ENCODE measurements around the gene RAD51B.

RAD51B gene

DNA sequence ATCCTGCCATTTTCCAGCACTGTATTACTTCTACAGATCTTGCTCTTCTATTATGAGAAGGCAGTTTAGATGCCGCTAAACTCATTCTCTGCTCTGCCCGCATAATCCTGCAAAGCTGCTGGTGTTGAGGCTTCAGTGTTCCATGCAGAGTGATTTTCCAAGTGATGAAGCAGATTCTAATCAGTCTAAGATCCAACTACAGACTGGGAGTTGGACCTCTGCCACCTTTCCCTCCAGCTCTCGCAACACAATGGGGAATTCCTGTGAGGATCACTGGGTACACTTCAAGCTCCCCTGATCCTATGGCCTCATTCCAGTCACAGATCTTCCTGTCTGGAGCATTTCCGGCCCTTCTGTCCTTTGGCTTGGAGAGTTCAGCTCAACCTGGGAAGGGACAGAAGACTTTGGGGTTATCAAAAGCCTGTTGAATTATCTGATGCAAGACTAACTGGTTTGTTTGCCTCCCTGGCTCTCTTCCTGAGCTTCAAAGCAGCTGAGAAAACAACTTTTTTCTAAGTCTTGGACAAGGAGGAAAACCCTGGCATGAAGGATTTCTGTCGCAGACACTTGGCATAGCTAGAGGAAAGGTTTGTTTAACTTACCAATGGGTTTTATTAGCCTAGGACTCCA, 639.4 kb downstream of the RAD51B start:
- no peak for DNase-seq

DNA sequence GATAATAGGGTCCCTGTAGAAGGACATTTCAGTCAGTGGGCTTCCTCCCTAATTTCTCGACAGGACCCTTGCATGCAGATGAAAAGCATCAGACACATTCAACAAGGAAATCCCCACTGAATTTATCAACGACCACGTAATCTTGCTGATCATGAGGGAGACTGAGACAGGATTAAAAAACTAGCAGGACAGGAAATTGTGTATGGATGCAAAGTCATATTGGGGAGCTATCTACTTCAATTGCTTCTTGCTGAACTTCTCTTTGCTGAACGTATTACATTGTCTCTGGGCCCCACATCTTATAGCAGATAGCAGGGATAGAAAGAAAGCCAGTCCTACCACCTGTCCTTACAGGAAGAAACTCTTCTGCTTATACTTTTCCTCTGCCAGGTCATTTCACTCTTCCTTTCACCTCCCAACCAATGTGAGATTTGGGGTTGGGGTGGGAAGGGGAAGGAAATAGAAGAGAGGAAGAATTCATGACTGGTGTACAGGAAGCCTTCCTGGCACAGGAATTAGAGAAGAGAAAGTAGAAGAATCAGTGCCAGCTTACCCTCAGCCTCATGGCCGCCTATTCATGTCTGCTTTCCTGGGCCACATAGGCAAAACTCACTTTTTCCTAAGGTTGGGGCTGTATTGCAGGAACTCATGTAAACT, 640.0 kb downstream of the RAD51B start:
- peak; percentile 12 for DNase-seq

DNA sequence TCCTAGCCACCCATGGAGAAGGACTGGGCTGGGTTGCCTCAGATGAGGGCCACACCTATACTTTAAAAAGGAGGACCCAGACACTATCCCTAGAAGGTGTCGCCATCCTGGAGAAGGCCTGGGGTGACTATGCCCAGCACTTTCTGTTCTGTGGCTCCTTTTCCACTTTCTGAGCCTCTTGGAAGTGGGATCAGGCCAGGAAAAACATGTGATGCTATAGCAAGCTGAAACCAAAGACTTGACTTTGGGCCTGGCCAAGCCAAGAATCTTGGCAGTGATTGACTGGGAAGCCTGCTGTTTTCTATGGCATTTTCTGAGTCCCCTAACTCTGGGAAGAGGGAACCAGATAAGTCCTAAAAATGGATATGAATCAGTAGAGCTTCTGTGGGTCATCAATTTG, 641.0 kb downstream of the RAD51B start:
- DNase-seq: no peak

DNA sequence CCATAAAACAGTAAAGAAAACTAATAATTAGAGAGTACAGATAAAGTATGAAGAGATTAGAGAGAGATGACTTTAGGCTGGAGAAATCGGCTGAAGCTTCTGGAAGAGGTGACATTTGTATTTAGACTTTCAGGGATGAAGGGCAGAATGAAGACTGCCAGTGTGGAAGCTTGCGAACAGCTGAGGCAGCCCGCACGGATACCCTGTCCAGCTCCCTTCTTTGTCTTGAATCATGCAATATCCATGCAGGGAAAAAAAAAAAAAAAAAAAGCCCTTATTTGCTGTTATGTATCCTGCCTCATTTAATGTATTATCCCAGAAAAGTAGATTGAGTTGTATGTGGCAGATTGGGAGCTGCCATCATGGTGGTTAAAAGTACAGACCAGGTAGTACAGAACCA, 641.5 kb downstream of the RAD51B start:
- no peak for DNase-seq

DNA sequence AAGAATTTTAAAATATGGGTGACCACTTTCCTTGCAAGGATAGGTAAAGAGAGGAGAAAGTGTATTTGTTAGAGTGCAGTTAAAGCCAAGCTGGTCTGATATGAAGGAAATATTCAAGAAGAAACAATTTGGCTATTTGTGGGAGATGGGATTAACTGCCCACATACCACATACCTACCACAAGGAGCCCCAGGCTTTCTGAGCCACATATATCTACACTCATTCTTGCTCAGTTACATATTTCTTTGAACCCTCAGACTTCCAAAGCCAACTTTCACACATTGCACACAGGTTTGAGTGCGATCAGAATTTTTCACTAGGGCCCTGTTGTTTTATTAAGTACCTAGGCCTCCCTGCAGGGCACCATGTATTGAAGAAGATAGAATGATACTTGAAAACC, 643.1 kb downstream of the RAD51B start:
- no peak for DNase-seq

DNA sequence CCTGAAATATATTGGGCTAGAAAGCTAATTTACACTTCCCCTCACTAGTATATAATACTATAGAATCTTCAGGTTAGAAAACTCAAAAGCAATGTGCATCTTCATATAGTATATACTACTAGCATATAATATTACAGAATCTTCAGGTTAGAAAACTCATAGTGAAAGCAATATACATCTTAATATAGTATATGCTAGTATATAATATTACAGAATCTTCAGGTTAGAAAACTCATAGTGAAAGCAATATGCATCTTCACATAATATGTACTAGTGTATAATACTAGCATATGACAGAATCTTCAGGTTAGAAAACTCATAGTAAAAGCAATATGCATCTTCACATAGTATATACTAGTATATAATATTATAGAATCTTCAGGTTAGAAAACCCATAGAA, 643.7 kb downstream of the RAD51B start:
- no peak for DNase-seq

DNA sequence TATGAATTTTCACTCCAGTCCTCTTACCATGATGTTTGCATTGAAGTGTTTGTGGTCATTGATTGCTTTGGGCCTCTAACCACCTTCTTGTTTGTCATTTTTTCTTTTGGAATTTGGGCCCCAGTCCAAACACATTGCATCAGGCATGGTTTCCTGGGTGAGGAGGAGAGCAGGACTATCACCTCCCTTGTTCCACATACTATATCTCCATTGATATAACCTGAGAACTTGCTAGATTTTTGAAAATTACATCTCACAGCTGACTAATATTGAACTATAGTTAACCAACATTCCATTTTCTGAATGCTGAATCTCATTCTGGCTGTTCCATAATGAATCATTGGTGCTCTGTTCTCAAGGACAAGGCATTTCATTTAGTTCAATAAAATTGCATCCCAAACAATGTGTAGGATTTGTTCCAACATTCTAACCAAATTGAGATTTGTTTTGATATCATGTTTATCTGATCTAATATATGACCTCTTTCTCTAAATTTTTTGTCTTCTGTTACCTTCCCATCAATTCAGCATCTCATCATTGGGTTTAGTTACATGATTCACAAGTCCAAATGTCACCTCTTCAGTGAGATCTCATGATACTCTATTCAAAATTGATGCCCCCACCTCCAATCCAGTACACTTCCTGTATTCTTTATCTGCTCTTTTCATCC, 644.3 kb downstream of the RAD51B start:
- DNase-seq: no peak

DNA sequence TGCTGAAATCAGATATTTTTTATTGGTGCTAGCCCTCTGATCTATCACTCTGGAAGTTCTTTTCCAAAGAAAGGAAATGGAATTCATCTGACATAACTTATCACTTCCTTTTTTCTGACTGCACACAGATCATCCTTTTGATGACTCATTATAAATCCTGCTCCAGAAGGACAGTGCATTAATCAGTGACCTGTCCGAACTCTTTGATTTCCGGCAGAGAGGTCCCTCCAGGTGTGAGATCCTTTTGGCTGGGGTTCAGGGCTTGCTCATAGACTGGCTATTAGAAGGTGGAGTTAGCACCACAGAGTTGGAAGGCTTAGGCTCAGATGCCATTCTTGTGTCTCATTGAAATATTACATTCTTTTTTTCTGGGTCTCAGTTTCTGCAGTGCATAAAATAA, 645.1 kb downstream of the RAD51B start:
- peak; percentile 55 for DNase-seq

DNA sequence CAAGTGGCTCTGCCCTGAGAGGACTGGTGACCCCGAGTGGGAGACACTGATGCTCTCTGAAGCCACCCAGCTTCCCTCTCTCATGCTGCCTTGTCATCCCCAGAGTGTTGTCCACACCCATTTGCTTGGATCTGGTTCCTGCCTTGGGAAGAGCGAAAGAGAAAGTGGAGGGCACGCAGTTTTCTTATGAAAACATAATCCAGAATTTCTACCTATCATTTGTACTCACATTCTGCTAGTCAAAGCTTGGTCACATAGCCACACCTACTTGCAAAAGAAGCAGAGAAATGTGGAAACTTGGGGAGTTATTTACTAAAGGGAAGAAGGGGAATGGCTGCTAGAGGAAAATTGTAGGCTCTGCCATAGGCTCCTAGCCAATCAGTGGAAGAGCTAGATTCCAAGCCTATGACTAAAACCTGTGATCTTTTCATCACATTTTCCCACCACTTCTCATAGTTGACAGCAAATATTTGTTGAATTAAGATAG, 647.0 kb downstream of the RAD51B start:
- DNase-seq: peak; percentile 72

DNA sequence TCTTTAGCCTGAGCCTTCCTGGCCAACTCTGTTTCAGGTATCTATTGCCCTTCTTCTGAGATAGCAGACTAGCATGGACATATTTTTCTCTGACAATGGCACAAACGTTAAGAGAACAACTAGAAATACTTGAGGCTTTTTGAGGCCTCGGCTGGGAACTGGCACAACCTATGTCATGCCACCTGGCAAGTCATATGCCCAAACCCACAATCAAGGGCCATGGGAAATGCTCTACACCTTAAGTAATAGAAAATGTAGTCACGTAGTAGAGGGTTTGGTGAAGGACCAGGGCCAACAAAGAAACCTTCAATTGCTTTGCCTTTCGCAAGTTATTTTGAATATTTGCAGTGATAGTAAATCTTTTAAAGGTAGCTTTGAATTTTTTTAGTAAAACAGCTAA, 647.8 kb downstream of the RAD51B start:
- no peak for DNase-seq

DNA sequence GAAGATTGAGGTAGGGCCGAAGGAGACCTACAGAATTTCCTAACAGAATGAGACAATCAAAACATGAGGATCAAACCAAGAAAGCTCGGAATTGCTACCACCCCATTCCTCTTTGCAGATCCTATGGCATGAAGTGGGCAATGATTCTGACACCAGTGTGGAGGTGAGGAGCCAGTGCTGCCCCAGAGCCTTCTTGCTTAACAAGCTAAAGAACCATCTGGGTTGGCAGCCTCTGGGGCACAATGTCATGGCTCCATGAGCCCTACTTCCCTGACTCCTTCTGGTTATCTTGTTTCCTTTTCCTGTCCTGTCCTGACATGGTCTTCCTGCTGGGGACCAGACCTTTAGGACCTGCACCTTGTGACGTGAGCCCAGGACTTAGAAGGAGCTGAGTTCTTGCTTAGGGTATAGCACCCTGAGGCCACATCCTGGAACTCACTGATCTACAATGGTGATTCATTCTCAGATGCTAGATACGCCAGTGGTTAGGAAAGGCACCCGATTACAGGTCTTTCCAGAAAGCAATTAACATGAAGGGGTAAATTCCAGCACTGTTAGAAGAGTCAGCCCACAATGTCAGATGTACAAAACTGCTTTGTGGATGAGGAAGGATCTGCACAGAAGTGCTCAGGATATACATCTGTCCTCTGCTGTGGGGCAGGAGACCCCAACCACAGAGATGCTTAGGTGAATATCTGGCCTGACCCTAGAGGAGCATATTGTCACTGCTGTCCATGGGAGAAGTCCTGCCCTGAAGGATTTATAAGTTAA, 649.0 kb downstream of the RAD51B start:
- DNase-seq: peak; percentile 37

DNA sequence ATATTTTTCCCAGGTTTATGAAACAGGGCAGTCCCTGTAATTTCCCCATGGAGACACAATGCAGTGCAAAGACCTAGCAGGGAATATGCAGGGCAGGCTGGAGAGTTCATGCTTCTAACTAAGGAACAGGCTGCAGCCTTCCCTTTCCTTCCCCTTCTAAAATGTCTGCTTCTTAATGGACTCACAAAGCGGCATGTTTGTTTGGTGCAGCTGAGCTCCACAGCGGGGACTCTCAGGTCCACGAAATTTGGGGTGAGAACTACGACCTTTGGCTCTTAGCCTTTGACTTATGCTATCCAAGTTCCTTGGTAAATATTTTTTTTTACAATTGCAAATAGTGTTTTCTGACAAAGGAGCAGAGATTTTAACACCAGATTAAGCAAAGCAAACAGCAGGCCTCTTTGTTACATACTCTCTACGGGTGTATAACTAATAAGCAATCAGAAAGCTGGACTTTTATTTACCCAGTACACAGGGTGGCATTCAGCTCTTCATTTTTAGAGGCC, 649.7 kb downstream of the RAD51B start:
- DNase-seq: no peak

DNA sequence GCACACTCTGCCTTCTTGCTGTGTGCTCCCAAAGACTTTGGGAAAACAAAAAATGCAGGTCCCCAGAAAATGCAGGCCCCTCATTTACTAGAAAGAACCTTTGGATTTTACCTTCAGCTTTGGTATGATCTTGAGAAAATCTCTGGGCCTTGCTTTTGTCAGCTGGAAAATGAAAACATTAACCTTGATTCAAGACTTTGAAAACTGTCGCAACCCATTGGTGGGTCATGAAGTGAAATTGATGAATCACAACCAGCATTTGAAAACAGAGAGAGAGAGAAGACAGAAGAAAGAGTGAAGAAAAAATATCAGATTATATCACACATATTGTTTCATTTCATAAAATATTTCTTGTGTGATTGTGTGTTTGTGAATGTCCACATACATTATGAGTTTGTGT, 650.8 kb downstream of the RAD51B start:
- peak; percentile 41 for DNase-seq

DNA sequence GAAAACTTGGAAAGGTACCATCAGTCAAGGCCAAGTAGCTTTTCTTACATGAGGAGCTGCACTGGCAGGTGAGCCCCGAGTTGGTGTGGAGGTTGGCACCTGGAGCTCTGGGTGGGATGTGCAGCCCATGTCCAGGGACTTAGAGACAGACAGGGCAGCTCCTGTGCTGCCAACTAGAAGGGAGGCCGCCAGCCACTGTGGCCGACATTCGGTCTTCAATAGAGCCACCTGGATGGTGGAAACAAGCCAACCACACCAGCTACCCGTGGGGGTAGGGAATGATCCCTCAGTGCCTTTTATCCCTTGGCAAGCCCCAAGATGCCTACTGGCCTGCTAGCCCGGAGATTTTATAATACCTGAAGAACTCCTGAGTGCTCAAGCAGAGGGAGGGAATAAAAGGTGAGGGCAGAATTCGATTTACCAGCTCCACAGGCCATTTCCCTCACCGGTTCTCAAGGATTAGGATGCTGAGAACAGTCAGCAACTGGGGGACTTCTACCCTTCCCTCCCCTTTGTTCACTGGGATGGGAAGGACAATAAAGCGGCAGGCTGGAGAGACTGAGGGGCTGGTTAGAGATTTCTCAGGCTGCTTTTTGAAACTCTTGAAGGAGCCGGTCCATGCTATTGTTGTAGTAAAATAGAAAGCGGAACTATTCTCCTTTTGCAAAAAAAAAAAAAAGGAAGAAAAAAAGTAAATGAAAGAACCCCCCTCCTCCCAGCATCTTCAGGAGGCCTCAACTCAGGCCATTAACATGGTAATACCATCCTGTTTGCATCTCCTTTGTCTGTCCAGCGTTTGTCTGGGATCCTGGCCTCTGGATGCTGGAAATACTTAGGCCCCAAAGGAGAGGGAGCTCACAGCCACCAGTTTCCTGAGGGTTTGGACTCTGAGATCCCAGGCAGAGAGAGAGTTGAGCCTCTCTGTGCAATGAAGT, 651.7 kb downstream of the RAD51B start:
- peak; percentile 55 for DNase-seq

DNA sequence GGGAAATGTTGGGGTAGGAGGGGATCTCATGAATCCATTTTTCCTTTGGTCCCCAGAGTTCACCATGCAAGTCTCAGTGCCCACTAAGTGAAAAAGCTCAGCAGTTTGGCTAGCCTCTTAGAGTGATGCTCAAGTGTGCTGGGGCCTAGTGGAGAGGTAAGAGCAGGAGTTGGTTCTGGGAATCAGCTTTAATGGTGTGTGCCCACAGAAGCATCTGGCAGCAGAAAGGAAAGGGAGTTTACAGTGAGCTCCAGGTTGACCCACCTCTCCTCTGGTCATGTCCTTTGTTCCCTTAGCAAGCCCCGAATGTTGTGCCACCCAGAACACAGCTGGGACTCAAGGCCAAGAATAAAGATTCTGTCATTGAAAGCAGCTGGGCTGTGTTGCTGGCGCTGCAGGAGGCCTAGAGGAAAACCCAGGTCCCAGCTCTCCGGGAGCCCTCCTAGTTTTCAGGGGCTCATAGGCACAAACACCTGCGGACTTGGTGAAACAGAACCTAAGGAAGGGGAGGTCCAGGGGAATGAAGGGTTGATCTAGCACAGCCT, 652.5 kb downstream of the RAD51B start:
- no peak for DNase-seq

DNA sequence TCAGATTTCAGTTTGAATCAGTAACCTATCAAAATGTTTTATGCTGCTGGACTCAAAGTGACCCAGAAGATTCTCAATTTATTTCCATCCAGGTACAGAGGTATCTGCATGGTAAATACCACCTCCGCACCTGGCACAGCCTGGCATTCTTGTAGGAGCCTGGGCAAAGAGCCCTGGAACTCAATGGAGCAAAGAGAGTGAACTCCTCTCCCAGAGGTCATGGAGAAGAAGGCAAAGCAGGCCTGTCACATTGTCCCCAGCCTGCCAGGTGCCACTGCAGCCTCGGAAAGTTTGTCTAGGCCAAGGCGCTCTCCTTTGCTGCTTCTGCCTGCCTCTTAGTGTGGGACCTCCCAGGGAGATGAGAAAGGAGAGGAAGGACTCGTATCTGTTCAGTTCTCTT, 653.5 kb downstream of the RAD51B start:
- DNase-seq: no peak

DNA sequence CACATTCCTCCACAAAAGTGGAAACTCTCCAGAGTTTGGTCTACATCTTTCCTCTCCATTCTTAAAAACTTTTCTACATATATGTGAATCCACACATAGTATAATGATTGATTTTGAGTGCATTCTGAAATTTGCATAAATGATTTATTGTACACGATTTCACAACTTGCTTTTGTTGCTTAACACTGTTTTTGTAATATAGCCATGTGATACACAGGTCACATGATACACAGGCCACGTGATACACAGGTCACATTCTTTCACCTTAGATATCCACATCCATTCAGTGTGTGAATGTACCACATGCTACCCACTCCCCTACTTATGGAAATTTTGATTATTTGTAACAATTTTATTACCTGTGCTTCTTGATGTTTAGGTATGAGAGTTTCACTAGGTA, 654.2 kb downstream of the RAD51B start:
- DNase-seq: peak; percentile 65

DNA sequence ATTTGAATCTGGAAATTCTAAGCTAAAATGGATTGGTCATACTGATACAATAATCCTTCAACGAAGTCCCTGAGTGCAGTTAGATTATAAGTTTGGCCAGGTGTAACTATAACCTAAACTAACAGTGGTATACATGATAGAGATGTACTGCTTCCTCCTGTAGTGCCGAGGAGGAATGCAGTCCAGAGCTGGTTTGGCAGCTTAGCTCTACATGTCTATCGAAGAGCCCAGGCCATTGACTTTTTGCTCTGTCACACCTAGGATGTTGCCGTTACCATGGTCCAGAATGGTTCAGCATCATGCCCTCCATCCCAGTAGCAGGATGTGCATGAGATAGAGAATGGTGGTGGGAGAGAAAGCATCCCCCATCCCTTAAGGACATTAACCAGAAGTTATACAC, 655.2 kb downstream of the RAD51B start:
- no peak for DNase-seq

DNA sequence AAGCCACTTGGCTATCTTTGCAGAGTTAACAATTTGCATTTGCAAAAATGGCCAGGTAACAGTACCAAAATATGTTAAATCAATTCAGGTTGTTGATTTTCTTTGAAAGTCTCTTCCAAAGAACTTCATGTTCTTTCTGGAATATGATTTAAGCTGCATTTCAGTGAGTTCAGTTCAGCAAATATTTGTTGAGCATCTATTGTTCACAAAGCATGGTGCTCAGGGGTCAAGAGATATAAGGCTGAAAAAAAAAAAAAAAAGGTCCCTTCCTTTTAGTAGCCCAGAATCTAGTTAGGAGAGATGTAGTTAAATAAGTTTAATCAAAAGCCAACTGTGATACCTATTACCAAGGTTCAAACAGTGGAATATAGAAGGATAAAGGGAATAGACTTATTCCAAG, 656.2 kb downstream of the RAD51B start:
- no peak for DNase-seq

DNA sequence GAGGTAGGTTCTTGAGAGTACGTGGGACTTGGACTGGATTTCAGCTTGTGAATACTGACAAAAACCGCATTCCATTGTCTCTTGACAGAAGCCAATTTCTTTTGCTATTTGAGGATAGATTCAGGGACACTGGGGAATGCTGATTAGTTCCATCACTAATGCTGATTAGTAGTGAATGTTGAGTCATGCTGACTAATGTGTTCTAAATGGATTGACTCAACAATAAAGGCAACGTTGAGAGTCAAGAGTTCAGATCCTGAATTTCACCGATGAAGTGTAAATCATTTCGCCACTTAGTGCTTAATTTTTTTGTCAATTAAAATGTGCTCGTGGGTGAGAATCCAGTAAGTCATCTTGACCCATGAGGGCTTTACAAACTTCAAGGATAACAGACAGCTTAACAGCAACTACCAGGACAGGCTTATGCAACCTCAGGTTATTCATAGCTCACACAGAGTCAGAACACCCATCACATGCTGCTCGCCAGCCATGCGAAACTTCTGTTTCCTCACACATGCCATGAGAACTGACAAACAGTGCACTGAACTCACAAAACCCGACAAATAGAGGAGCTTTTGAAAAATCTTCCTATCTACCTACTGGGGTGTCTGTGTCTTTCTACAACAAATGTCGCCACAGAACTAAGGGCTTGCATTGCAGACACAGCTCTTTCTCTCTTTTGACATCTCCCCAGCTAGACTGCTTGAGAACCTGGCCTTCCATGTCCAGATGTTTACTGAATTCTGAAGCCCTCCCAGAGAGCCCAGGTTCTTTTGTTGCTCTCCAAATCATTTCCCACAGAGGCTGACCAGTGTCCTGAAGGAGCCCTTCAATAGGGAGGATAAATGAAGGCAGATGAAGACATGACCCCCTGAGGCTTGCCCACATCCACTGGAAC, 656.9 kb downstream of the RAD51B start:
- peak; percentile 96 for DNase-seq

DNA sequence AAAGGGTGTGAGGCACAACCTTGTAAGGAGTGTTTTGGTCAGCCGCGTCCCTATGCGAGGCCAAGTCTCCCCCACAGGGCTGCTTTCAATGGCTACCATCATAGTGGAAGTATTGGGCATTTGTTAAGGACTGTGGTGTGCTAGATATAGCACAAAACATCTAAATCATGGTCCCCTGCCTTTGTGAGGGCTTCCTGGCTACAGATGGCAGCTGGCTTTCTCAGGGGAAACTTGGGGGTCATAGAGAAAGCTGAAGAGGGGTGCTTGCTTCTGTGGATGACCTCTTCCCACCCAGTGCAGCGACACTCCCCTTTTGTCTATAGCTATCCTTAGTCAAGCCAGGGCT, 657.5 kb downstream of the RAD51B start:
- DNase-seq: no peak
